Left forelimb (tissue), 1 donor: ENCODE measurements around the gene ADARB2.
A peak's percentile ranks its signal among the peaks of the same experiment; 100 is the strongest.

ENCODE experiments used
- DNase-seq: peaks from one replicate; pipeline ENCODE4 v3.0.0-alpha.2; 2018; ENCODE audit warnings: low spot score

ADARB2 gene

GRCh38 chr10:1291178-1292090, 445.9 kb downstream of the ADARB2 start:
- DNase-seq, result no peak

- no peak for DNase-seq
Measured at GRCh38 chr10:1290071-1290471, 447.3 kb downstream of the ADARB2 start.

- no peak for DNase-seq
Measured at GRCh38 chr10:1289591-1289990, 447.7 kb downstream of the ADARB2 start.

DNA sequence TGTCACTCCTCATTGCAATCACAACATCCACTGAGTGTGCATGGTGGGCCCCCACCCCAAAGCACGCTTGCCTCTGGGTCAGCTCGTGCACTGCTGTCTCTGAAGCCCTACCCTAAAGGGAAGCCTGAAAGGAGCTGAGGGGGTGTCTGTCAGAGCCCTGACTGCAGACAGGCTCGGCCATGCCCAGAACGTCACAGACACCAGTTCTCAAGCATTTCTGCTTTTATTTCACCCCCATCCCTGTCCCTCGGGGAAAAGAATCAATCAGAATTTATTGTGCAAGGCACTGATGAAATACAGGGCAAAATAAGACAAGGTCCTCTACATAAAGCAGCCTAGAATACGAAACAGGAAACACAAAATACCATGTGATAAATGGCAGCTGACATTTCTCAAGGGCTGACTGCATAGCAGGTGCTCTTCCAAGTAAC, 449.3 kb downstream of the ADARB2 start:
- DNase-seq, result no peak

- DNase-seq, result no peak
Measured at GRCh38 chr10:1287487-1287886, 449.8 kb downstream of the ADARB2 start.

GRCh38 chr10:1284076-1284475, 453.2 kb downstream of the ADARB2 start:
- peak; percentile 30 for DNase-seq

- DNase-seq, result no peak
Measured at GRCh38 chr10:1281405-1281782, 455.9 kb downstream of the ADARB2 start.

- peak; percentile 25 for DNase-seq
Measured at GRCh38 chr10:1280466-1281404, 456.6 kb downstream of the ADARB2 start.

DNA sequence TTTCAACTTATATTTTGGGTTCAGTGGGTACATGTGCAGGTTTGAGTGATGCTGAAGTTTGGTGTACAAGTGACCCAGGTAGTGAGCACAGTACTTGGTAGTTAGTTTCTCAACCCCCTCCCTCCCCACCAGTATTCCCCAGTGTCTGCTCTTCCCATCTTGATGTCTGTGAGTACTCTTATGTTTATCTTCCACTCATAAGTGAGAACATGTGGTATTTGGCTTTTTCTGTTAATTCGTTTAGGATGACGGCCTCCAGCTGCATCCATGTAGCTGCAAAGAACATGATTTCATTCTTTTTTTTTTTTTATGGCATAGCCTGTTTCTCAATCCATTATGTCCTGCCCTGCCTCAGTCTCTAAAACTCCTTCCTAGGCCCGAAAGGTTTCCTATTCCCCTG, 459.0 kb downstream of the ADARB2 start:
- DNase-seq, result peak; percentile 3

DNA sequence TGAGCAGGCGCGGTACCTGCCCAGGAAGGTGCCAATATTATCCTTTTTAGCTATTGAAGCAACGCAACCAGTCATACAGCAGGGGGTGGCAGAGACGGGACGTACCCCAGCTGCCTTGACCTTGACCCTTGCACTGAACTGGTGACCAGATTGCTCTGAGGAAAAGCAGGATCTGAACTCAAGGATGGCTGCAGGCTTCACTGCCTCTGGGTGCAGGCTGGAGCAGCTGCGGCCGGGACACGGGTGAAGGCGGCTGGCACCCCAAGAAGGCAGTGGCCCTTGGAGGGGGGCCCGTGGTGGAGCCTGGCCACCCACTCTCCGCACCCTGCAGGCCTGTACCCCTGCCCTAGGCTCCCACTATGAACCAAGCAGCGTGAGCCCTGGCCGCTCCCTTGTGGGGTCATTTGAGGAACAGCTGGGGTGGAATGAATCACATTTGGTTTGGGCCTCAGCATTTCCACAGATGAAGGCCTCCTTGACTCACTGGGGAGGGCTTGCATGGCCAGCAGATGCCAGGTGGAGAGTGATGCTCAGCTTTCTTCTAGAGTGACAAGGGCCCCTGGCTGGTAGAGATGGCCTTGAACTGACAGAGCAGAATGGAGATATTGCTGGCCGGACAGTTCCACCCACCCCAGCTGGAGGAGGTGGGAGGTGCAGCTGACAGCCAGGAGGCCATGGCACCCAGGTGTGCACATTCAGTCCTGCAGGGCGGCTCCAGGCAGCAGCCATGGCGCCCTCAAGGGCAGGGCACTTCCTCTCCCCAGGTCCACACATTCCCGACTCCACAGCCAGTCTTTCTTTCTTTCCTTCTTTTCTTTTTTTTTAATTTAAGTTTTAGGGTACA, 462.4 kb downstream of the ADARB2 start:
- no peak for DNase-seq

DNA sequence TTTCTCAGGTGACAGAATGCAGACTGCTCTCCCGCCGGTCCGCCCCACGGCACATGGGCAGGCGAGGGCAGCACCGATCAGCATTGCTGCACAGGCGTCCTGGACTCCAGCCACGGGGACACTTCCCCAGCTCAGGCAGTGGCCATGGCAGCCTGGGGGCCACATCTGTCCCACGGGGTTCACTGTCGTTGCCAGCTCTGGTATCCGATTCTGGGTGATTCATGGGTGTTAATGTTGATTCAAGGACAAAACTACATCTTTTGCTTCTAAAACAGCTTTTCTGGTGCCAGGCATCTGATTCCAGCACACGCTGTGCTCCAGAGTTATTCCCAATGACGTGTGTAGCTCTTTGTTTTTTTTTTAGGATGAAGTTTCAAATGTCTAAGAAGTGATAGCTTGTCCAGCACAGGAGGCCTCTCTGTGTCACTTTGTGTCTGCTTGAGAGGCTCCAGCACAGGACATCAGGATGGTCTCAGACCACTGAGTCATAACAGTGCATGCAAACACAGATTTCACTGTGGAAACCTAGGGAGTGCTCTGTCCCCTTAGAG, 463.1 kb downstream of the ADARB2 start:
- DNase-seq, result no peak

DNA sequence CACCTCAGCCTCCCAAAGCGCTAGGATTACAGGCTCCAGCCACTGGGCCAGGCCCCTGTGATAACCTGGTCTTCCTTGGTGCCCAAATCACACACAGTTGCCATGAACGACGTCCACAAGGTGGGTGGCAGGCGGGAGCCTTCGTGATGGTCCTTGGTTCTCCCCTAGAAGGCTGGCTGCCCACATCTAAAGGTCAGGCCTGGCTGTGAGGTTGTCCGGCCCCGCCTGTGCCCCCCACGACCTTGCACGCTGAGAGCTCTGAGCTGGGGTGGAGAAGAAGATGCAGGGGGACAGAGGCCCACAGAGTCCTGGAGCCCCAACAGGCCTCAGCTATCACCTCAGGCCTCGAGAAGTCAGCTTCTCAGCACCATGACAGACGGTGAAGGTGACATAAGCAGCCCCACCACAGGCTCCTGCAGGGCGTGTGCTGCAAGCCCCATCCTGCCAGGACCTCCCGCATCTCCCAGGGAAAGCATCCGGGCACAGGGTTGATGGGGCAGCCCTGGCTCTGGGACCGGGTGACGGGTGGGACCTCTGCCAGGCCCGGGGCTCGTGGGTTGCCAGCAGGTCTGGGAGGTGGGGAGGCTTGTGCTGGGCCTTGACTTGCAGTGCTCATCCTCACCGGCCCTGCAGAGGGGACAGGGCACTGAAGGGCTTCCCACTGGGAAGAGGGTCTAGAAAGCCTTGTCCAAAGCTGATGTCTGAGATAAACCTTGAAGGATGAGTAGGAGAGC, 463.8 kb downstream of the ADARB2 start:
- DNase-seq, result no peak

GRCh38 chr10:1272777-1273161, 464.6 kb downstream of the ADARB2 start:
- DNase-seq, result no peak

- no peak for DNase-seq
Measured at GRCh38 chr10:1272079-1272776, 465.1 kb downstream of the ADARB2 start.

DNA sequence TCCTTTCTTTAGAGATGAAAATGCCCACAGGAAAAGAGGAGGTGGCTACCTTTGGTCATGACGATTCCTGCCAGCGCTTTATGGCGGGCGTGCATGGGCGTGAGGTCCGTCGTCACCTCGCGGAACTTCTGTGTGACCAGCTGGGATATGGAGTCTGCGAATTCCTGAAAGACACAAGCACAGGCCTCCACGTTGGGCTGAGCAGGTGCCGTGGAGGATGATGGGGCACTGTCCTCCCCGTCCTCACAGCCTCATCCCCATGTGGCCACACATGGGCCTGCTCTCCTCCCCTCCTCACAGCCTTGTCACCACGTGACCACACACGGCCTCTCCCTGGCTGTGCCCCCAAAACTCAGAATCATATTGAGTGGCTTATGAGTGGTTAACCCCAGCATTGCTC, 466.4 kb downstream of the ADARB2 start:
- peak; percentile 47 for DNase-seq

DNA sequence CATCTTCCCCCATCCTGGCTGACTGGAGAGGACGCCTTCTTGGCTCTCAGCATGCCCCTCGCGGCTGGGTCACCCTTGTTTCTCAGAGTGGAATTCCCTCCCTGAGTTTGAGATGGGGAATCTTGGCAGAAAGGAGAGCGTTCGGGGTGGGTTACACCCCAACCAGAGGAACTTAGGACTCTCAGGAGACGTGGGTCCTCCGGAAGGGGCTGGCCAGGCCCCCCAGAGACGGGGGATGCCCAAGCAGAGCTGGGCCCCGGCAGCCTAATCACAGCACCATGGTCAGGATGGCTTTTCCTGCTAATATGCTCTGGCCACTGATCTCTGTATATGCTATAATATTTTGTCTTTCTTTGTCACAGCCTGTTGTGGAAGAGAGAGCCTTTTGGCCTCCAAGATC, 466.8 kb downstream of the ADARB2 start:
- DNase-seq, result peak; percentile 23

- no peak for DNase-seq
Measured at GRCh38 chr10:1268831-1269230, 468.5 kb downstream of the ADARB2 start.

DNA sequence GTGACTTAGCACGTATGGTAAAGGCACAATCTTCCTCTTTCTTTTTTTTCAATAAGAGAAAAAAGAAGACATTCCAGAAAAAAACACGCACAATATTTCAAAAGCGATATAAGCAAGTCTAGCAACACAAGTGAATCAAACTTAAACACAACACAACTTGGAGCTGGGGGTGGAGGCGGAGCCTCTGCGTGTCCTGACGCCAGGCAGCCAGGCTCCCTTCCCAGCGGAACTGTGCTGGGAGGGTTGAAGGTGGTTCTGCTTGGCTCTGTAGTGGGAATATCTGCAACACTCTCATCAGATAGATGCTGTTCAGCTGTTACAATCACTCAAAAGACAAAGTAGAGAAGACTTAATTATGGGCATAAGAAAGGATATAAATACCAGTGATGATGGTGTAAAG, 469.8 kb downstream of the ADARB2 start:
- DNase-seq, result no peak

GRCh38 chr10:1267148-1267547, 470.2 kb downstream of the ADARB2 start:
- no peak for DNase-seq
